Measurements from ENCODE around the gene LDB1.

Gene LDB1

GRCh38 chr10:102064503-102064867 lies 55.7 kb downstream of the LDB1 start:
- DNase-seq (ENCODE audit: low read depth), result no peak

GRCh38 chr10:102059987-102060386 lies 60.2 kb downstream of the LDB1 start:
- DNase-seq (ENCODE audit: low read depth), result no peak

Data from stimulated activated CD8-positive, alpha-beta memory T cell treated with anti-CD3 and anti-CD28 coated beads, Interleukin-4, amount 100 ng/mL, for 24 hours (primary cell).